Mucosa of rectum (tissue), 2 donors: ENCODE results near the gene PAX1.

Experiments used
- H3K27ac ChIP-seq, 2 donors: one replicate each; pipeline ENCODE4 v1.7.0; 2013; ENCODE audit warnings: inconsistent platforms in 2 of 2, low read depth in 2 of 2, low read length in 2 of 2
- H3K27me3 ChIP-seq, 2 donors: one replicate each; pipeline ENCODE4 v1.7.0; 2013; ENCODE audit warnings: low read length in 2 of 2; ENCODE audit not compliant: control insufficient read depth in 2 of 2, insufficient read depth in 2 of 2
- H3K36me3 ChIP-seq, 2 donors: one replicate each; pipeline ENCODE4 v1.7.0; 2013; ENCODE audit warnings: low read length in 2 of 2; ENCODE audit not compliant: control insufficient read depth in 2 of 2, insufficient read depth in 2 of 2
- H3K4me1 ChIP-seq, 2 donors: one replicate each; pipeline ENCODE4 v1.7.0; 2013; ENCODE audit warnings: low read length in 2 of 2, mild to moderate bottlenecking in 1 of 2; ENCODE audit not compliant: control insufficient read depth in 2 of 2, insufficient read depth in 2 of 2
- H3K4me3 ChIP-seq, 2 donors: one replicate each; pipeline ENCODE4 v1.7.0; 2013; ENCODE audit warnings: low read length in 2 of 2
- H3K9ac ChIP-seq, 2 donors: one replicate each; pipeline ENCODE4 v1.7.0; 2013; ENCODE audit warnings: low read length in 2 of 2, low read depth in 1 of 2, mild to moderate bottlenecking in 1 of 2
- H3K9me3 ChIP-seq, 2 donors: one replicate each; pipeline ENCODE4 v1.7.0; 2013; ENCODE audit warnings: low read length in 2 of 2; ENCODE audit not compliant: control insufficient read depth in 2 of 2
- donor health status: healthy.
- donor health status: Normal muscosa, but diverticular disease.

The PAX1 gene

DNA sequence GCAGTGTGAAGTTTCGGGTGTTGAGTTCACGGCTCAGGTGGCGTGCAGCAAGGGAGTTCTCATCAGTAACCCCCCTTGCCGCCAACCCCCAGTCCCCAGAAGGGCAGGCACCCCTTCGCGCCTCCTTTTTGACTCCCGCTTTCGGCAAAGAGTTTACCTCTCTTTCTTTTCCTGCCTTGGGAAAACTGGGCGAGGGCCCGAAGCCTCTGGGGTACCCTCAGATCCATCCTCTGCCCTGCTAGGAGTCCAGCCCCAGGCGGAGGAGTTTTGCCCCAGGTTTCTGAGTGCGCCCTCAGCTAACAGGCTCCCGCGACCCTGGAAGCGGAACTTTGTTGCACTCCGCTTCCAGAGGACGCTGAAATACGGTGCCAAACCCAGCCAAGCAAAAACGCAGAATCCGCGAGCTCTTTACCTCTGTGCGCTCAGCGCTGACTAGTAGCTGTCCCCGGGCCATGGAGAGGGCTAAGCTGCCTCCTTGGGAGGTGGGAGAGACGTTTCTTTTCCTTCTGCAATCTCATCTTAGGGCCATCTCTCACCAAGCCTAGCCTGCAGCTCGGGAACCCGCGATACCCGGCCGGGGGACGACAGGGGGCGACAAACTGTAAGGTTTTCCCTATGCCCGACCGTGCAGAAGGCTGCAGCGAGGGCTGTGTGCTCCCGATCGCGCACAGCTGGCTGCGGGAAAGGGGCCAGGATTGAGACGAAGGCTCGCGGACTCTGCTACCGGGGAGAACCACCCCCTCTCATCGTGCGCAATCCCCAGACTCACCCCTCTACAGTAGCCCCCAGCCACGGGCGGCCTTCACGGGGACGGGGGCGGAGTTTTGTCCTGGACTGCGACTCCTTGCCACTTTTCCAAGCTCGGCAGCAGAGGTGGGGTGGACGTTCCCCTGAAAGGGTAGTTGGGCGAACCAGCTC, 2.7 kb upstream of the PAX1 start:
- H3K27ac ChIP-seq, result no peak overlapping the region

DNA sequence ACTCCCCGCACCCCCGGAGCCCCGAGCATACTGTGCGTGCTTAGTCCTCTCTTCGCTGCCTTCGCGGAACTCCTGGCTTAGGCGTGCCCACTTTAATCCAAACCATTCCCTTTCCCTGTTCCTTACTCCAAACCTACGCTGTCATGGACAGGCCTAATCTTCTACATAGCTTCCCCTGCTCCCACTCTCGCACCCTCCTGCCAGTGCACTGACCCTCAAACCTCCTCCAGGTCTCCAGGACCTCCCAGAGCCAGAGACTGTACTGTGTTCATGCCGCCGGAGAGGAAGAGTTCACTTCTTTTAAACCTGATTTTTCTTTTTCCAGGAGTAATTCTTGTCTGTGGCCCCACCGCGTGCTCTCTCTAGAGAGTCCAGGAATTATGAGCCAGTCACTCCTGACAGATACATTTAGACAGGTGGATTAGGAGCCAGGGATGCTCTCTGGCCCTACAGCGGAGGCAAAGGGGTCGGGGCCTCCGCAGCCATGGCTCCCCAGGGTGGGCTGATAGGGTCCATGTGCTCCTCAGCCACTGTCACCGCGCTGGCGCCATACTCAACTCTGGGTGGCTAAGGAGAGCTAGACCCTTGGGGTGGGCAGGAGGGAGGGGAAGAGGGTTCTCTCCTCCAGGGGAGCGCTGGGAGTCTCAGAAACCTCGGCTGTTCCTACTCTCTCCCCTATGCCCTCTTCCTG, 1.6 kb upstream of the PAX1 start:
- no peaks in the 10 kb centered on the region for H3K4me1 ChIP-seq
- H3K4me3 ChIP-seq, result no peak overlapping the region
- no peak overlapping the region for H3K9ac ChIP-seq
- no peaks in the 10 kb centered on the region for H3K36me3 ChIP-seq
- H3K27me3 ChIP-seq, result peaks cover 32 to 49% of the 10 kb centered on the region in 2 donors
- H3K27ac ChIP-seq, result no peak overlapping the region
- no peaks in the 10 kb centered on the region for H3K9me3 ChIP-seq

More for the DNA sequence above, 2.7 kb upstream of the PAX1 start:
- H3K9ac ChIP-seq, result no peak overlapping the region
- no peaks in the 10 kb centered on the region for H3K4me1 ChIP-seq
- no peak overlapping the region for H3K4me3 ChIP-seq
- peaks cover 33 to 45% of the 10 kb centered on the region in 2 donors for H3K27me3 ChIP-seq
- H3K36me3 ChIP-seq, result no peaks in the 10 kb centered on the region
- no peaks in the 10 kb centered on the region for H3K9me3 ChIP-seq

DNA sequence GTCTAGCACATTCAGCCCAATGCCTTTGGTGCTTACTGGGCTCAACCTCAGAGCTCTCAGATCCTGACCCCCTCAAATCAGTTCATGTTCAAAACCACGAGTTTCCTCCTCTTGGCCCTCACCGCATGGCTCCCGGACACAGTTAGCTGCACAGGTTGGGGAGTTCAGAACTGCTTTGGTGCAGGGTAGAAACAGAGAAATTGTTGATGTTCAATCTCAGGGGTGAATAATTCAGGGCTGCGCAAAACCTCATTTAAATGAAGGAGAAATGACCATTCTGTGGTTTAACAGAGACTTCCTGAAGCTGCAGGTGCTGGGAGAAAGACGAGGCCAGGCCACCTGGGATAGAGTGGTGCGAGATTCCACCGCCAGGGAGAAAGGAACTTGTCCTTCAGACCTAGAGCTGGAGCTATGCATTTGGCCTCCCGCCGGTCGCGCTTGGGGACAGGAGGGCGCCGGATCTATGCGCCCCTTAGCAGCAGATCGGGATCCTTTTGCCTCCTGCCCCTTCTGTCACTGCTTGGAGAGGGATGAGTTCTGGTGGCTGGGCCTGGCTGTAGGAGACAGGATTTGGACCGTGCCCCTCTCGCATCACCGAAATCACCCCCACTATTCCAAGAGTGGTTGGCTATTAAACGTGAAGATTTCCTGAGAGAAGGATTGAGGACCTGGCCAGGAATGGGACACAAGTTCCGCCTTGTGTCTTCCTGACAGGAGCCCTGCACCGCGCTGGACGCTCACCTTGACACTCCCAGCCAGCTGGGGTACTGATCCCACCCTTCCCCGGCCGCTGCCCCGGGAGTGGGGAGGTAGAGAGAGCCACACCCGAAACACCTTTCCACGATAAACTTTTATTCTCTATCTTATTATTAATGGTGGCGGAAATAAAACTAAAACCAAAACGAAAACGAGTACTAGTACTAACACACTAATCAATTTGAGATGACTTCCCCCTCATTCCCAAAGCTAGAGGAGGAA, 767 bp upstream of the PAX1 start:
- H3K9me3 ChIP-seq, result no peaks in the 10 kb centered on the region
- no peaks in the 10 kb centered on the region for H3K4me1 ChIP-seq
- H3K36me3 ChIP-seq, result no peaks in the 10 kb centered on the region
- H3K27me3 ChIP-seq, result peaks cover 32 to 53% of the 10 kb centered on the region in 2 donors
- H3K4me3 ChIP-seq, result no peak overlapping the region
- no peak overlapping the region for H3K27ac ChIP-seq
- no peak overlapping the region for H3K9ac ChIP-seq

DNA sequence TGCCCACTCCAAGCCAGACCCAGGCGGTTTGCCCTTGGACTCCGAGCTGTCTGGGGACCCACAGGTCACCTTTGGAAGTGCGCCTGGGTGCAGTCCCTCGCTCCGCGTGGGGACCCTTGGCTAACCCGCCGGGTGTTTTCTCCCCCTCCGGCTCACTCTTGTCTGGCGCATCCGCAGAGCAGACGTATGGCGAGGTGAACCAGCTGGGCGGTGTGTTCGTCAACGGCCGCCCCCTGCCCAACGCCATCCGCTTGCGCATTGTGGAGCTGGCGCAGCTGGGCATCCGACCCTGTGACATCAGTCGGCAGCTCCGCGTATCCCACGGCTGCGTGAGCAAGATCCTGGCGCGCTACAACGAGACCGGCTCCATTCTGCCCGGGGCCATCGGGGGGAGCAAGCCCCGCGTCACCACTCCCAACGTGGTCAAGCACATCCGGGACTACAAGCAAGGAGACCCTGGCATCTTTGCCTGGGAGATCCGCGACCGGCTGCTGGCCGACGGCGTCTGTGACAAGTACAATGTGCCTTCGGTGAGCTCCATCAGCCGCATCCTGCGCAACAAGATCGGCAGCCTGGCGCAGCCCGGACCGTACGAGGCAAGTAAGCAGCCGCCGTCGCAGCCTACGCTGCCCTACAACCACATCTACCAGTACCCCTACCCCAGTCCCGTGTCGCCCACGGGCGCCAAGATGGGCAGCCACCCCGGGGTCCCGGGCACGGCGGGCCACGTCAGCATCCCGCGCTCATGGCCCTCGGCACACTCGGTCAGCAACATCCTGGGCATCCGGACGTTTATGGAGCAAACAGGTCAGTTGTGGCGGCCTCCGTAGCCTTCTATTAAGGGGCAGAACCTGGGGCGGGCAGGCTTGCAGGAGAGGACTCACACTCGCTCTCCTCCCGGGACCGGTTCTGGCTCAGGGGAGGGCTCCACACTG, 1.1 kb downstream of the PAX1 start:
- H3K9ac ChIP-seq, result no peak overlapping the region
- no peaks in the 10 kb centered on the region for H3K9me3 ChIP-seq
- no peak overlapping the region for H3K27ac ChIP-seq
- H3K4me3 ChIP-seq, result no peak overlapping the region
- peaks cover 19 to 47% of the 10 kb centered on the region in 2 donors for H3K27me3 ChIP-seq
- no peaks in the 10 kb centered on the region for H3K4me1 ChIP-seq
- H3K36me3 ChIP-seq, result no peaks in the 10 kb centered on the region

DNA sequence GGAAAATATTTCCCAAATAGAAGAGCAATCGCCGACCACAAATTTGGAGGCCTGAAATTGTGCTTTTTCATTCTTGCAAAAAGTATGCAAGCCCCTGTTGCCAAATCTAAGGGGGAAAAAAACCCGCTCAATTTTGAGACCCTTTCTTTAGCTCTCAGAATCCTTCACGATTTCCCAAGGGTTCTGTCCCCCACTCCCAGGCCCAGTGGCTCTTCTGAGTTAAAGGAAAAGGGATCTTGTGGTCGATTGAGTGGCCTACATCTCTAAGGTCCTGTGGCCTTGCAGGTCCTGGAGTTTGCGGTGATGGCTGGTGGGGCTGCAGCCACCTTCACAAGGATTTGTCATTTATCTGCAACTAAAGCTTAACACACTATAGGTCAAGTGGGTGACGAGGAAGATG, 1.8 kb downstream of the PAX1 start:
- no peak overlapping the region for H3K4me3 ChIP-seq
- no peaks in the 10 kb centered on the region for H3K36me3 ChIP-seq
- H3K9me3 ChIP-seq, result no peaks in the 10 kb centered on the region
- H3K27me3 ChIP-seq, result peaks cover 18 to 49% of the 10 kb centered on the region in 2 donors
- H3K9ac ChIP-seq, result no peak overlapping the region
- H3K4me1 ChIP-seq, result no peaks in the 10 kb centered on the region
- no peak overlapping the region for H3K27ac ChIP-seq

DNA sequence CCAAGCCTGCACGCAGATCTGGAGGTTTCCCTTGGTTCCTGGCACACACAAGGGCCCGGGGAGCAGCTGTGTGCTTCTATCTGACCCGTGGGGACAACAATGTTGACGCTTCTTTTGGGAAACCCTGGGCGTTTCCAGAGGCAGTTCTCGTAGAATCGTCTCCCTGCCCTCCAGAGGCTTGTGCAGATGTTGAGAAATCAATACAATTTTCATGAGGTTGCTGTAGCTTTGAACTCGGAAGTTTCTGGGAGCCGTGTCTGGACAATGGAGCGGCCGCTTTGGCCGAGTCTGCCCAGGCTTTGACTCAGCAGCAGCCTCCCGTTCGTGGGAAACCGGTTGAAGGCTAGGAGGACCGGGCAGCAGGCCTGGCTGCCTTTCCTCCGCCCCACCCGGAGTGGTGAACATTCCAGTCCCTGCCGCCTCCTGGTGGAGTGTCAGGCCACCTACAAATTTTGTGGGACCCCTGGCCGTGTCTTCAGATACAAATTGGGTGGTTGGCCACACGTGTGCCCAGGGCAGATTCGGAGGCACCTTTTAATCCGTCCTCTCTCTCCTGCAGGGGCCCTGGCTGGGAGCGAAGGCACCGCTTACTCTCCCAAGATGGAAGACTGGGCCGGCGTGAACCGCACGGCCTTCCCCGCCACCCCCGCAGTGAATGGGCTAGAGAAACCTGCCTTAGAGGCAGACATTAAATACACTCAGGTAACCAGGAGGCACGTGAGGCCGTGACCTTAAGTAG, 2.7 kb downstream of the PAX1 start:
- Histone ChIP-seq H3K27me3 (peaks cover 19 to 50% of the 10 kb centered on the region in 2 donors), H3K9ac (no peak overlapping the region)

DNA sequence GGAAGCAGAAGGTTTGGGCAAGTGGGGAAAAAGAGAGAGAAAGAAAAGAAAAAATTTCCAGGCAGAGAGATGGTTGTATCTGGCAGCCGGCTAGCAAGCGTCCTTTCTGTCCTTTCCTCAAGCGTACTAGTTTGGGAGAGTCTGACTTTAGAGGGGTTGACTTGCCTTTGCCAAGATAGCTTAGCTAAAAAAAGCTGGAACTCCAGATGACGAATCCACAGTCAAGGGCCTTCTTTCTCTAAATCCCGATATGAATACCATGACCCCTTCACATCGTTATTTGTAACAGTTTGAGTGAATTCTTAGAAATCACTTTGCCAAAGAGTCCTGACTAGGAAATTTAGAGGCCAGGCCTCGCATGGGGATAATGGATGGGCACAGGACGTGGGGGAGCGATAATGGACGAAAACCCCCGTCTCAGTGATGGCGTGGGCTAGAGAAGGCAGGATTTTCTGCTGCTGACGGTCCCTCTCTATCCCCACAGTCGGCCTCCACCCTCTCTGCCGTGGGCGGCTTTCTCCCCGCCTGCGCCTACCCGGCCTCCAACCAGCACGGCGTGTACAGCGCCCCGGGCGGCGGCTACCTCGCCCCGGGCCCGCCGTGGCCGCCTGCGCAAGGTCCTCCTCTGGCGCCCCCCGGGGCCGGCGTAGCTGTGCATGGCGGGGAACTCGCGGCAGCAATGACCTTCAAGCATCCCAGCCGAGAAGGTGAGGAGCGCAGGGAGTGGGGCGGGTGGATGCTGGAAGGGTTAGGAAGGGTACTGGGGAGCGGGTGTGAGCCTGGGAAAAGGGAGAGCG, 3.5 kb downstream of the PAX1 start:
- Histone ChIP-seq H3K36me3 (no peaks in the 10 kb centered on the region), H3K4me3 (no peak overlapping the region), H3K4me1 (no peaks in the 10 kb centered on the region), H3K9ac (no peak overlapping the region), H3K9me3 (no peaks in the 10 kb centered on the region), H3K27me3 (peaks cover 21 to 53% of the 10 kb centered on the region in 2 donors), H3K27ac (no peak overlapping the region)

More for the DNA sequence above, 2.7 kb downstream of the PAX1 start:
- Histone ChIP-seq H3K4me3 (no peak overlapping the region), H3K27ac (no peak overlapping the region), H3K36me3 (no peaks in the 10 kb centered on the region), H3K4me1 (no peaks in the 10 kb centered on the region), H3K9me3 (no peaks in the 10 kb centered on the region)

DNA sequence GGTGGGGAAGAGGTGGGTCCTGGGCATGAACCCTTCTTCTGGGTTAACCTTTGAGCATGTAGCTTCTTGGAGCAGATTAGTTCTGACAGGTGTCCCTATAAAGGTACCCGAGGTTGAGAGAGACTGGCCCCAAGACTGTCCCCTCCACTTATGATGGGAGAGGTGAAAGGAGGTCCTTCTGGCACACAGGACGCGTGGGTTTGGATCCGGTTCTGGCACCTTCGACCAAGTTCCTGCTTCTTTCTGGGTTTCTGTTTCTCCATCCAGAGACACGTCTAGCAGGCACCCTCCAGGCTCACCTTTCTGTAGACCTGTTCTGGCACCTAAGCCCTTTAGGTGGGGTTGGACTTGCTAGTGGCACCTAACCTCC, 4.1 kb downstream of the PAX1 start:
- H3K4me3 ChIP-seq, result no peak overlapping the region
- peaks cover 23 to 52% of the 10 kb centered on the region in 2 donors for H3K27me3 ChIP-seq
- H3K27ac ChIP-seq, result no peak overlapping the region
- no peaks in the 10 kb centered on the region for H3K36me3 ChIP-seq
- no peaks in the 10 kb centered on the region for H3K9me3 ChIP-seq
- H3K9ac ChIP-seq, result no peak overlapping the region
- H3K4me1 ChIP-seq, result no peaks in the 10 kb centered on the region
